NCI-H2227 treated with DMSO at 0.1 percent for 48 hours (cell line): ENCODE measurements around the gene CENPW.

Experiments
- DNase-seq: peaks from one replicate; lab custom pipeline; 2025; lab: John Stamatoyannopoulos, UW

The CENPW gene

GRCh38 chr6:126373344-126373743 lies 33.4 kb downstream of the CENPW start:
- no peak for DNase-seq

- DNase-seq: no peak
These were observed 34.5 kb downstream of the CENPW start for GRCh38 chr6:126374372-126374771.

- no peak for DNase-seq
These were observed 36.8 kb downstream of the CENPW start for GRCh38 chr6:126376682-126377081.

DNA sequence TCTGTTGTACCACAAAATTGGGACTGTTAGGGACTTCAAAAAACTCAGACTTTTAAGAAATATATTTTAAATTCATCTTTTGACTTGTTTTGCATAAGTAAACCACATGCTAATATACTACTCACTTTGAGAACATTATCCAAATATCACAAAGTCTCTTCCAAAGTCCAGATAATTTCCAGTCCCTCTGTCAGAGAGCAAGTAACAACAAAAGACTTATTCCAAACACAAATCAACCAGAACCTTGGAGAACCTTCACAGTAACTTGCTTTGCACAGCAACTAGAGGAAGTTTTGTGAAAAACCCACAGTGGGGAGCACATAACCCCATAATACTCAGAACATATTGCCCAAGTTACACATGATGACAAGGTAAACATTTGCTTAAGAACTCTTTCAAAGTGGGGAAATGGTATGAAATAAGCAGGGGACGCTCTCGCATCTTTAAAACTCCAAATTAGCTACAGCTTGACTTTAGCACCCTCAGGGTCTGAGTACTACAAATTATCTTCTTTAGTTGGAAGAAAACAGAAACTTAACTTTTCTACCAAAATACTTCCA lies 37.8 kb downstream of the CENPW start:
- DNase-seq: no peak

DNA sequence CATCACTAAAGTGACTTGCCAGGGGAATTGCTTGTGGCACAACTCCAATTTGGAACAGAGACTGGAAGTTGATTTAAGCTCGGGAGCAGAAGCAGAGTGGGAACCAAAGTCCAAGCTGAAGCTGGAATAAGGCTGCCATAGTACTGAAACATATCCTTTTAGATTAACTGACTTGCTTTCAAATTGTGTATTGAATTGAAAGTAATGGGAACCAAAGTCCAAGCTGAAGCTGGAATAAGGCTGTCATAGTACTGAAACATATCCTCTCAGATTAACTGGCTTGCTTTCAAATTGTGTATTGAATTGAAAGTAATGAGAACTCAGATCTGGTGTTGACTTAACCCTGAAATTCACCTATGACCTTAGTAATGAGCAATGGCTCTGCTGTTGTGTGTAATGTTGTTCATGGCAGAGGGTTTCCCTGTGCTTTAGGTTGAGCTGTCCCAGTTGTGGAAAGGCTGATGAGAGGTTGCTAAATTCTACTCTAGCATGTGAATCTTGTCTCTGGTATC lies 40.2 kb downstream of the CENPW start:
- DNase-seq: no peak

DNA sequence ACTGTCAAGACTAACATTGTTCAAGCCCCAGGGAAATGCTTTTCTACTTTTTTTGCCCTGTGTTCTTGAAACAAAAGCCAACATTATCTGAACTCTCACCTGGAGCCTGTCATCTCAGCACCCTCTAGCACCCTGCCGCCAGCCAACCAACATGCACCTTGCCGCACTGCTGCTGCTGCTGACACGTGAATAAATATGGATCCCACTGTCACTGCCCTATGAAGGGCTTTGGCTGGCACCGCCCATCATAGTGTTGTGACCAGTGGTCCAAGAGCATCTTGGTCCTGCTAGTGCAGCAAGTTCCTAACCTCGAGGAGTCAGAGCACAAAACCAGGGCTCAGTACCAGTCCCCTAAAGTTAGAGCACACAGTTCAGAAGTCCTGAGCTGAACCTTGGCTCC lies 41.6 kb downstream of the CENPW start:
- DNase-seq: no peak

DNA sequence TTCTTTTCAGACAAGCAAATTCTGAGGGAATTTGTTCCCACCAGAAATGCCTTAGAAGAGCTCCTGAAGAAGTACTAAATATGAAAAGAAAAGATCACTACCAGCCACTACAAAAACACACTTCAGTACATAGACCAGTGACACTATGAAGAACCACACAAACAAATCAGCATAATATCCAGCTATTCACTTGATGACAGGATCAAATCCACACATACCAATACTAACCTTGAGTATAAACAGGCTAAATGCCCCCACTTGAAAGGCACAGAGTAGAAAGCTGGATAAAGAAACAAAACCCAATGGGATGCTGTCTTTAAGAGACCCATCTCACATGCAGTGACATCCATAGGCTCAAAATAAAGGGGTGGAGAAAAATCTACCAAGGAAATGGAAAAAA lies 43.3 kb downstream of the CENPW start:
- no peak for DNase-seq

GRCh38 chr6:126385536-126385935 lies 45.6 kb downstream of the CENPW start:
- no peak for DNase-seq

- no peak for DNase-seq
These were observed 48.2 kb downstream of the CENPW start for GRCh38 chr6:126388104-126388598.

DNA sequence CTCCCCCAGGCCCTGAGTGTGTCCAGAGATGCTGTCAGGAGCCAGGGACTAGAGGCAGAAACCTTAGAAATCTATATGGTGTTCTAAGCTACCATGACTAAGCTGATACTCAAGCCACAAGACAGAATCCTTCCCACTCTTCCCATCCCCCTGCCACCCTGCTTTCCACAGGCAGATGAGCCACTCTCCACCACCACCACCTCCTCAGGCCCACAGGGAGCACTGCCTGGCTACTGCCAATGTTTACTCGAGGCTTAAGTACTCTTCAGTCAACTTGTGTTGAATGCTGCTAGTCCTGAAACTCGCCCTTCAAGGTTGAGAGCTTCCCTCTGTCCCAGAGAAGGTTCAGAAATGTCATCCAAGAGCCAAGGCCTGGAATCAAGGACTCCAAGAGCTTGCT lies 56.2 kb downstream of the CENPW start:
- DNase-seq: no peak
